Measurements from ENCODE around the gene GUCA1A. TPM values are rescaled to one million over a fixed set of nuclear protein-coding genes. Genes with fewer than 3 reads are reported as not detected.

GUCA1A gene
- total RNA-seq, 2 experiments from 2014 or later: not detected

DNA sequence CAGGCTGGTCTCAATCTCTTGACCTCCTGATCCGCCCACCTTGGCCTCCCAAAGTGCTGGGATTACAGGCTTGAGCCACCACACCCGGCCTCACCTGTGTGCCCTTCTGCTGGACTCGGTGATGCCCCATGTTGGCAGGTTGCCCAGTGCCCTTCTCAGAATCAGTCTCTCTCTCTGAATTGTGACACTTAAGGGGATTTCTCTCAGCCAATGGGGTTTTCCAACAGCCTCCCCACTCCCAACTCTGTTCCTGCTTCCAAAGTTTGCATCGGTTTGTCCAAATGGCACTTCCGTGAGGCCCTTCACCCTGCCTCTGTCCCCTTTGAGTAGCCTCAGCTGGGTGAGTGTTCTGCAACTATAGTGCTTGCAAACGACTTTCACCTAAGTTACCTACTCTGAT is 47.6 kb downstream of the GUCA1A start:
- H3K27ac ChIP-seq (ENCODE audit: low read depth, low read length, poor library complexity, severe bottlenecking): no peak overlapping the region
- H3K4me3 ChIP-seq (ENCODE audit: low read depth, low read length, poor library complexity, severe bottlenecking): no peak overlapping the region
- POLR2A ChIA-PET: no interaction called here
- no peaks in the 10 kb centered on the region for H3K9me3 ChIP-seq (ENCODE audit: low read length)
- H2AFZ ChIP-seq (ENCODE audit: low read length): no peak overlapping the region
- intact Hi-C loops (cut with micrococcal nuclease; ENCODE audit: unreplicated experiment): no loop called here
- CTCF ChIA-PET (ENCODE audit: unreplicated experiment): no interaction called here
- no peak overlapping the region for H3K4me2 ChIP-seq (ENCODE audit: low read length)
- peaks cover 20% of the 10 kb centered on the region for H3K4me1 ChIP-seq (ENCODE audit: insufficient read depth, low read length, poor library complexity, severe bottlenecking)
- H4K20me1 ChIP-seq (ENCODE audit: insufficient read depth, low read length): no peaks in the 10 kb centered on the region
- BruUV-seq (replicated peaks): no TSS peak
- no peaks in the 10 kb centered on the region for H3K36me3 ChIP-seq (ENCODE audit: insufficient read depth, low read length)
- TF ChIP-seq, protein P1, sequence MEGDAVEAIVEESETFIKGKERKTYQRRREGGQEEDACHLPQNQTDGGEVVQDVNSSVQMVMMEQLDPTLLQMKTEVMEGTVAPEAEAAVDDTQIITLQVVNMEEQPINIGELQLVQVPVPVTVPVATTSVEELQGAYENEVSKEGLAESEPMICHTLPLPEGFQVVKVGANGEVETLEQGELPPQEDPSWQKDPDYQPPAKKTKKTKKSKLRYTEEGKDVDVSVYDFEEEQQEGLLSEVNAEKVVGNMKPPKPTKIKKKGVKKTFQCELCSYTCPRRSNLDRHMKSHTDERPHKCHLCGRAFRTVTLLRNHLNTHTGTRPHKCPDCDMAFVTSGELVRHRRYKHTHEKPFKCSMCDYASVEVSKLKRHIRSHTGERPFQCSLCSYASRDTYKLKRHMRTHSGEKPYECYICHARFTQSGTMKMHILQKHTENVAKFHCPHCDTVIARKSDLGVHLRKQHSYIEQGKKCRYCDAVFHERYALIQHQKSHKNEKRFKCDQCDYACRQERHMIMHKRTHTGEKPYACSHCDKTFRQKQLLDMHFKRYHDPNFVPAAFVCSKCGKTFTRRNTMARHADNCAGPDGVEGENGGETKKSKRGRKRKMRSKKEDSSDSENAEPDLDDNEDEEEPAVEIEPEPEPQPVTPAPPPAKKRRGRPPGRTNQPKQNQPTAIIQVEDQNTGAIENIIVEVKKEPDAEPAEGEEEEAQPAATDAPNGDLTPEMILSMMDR (conservative IDR thresholded peaks at IDR 0.05; ENCODE audit: low read length): no peak
- TF ChIP-seq EZH2phosphoT487 (IDR thresholded peaks at IDR 0.05; ENCODE audit: borderline replicate concordance, low read depth, low read length): no peak
- no peaks in the 10 kb centered on the region for H3K9me2 ChIP-seq (ENCODE audit: insufficient read depth, low read length)
- no peak for DNase-seq (ENCODE audit: low spot score)
- H3K79me2 ChIP-seq (ENCODE audit: insufficient read depth, low read depth, low read length): peaks cover 15% of the 10 kb centered on the region

DNA sequence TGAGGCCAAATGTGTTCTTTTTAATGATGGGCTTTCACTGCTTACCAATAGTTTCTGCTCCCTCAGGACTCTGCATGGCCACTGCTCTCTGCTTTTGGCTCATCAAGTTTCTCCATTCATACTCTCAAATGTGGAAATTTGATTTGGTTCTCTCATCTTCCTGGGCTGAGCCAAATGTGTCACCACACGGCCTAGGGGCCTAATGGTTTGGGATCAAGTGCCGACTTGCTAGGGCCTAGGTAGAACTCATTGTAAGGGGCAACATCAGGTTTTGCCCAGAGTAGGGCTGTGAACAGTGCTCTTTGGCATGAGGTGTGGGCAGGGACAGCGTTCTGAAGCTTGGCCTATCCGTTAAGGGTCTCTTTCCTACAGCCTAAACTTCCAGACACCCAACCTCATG is 48.4 kb downstream of the GUCA1A start:
- peaks cover 15% of the 10 kb centered on the region for H3K4me1 ChIP-seq (ENCODE audit: insufficient read depth, low read length, poor library complexity, severe bottlenecking)
- no peaks in the 10 kb centered on the region for H3K9me2 ChIP-seq (ENCODE audit: insufficient read depth, low read length)
- H3K36me3 ChIP-seq (ENCODE audit: insufficient read depth, low read length): no peaks in the 10 kb centered on the region
- no peak overlapping the region for H3K4me3 ChIP-seq (ENCODE audit: low read depth, low read length, poor library complexity, severe bottlenecking)
- H3K4me2 ChIP-seq (ENCODE audit: low read length): no peak overlapping the region
- peaks cover 11% of the 10 kb centered on the region for H3K79me2 ChIP-seq (ENCODE audit: insufficient read depth, low read depth, low read length)
- CTCF ChIA-PET (ENCODE audit: unreplicated experiment): no interaction called here
- no peak for DNase-seq (ENCODE audit: low spot score)
- BruUV-seq (replicated peaks): no TSS peak
- no peaks in the 10 kb centered on the region for H3K9me3 ChIP-seq (ENCODE audit: low read length)
- H4K20me1 ChIP-seq (ENCODE audit: insufficient read depth, low read length): no peaks in the 10 kb centered on the region
- H2AFZ ChIP-seq (ENCODE audit: low read length): no peak overlapping the region
- intact Hi-C loops (cut with micrococcal nuclease; ENCODE audit: unreplicated experiment): no loop called here
- H3K27ac ChIP-seq (ENCODE audit: low read depth, low read length, poor library complexity, severe bottlenecking): no peak overlapping the region
- POLR2A ChIA-PET: interaction anchor here (0.6 kb wide), 1 partner anchor 49 kb away, joined by 3 read pairs; no protein-coding TSS in a partner anchor
- TF ChIP-seq EZH2phosphoT487 (IDR thresholded peaks at IDR 0.05; ENCODE audit: borderline replicate concordance, low read depth, low read length): no peak
- TF ChIP-seq, protein P1 (conservative IDR thresholded peaks at IDR 0.05; ENCODE audit: low read length): no peak

DNA sequence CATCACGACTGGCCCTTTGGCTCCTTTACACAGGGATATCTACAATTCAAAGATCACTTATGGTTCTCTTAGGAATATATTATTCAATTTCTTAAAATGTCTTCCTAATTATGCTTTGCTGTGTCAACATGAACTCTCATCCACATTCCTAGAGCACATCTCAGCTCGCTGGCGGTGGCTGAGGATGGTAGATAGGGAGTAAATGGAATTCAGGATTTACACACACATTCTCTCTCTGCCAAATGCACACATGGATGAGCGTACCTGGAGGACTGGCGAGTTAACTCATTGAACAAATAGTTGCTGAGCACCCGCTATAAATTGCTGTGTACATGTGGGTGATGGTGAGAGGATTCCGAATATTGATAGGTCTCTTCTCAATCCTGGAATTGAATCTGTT is 49.3 kb downstream of the GUCA1A start:
- Histone ChIP-seq H3K79me2 (ENCODE audit: insufficient read depth, low read depth, low read length) (peaks cover 2% of the 10 kb centered on the region), H3K27ac (ENCODE audit: low read depth, low read length, poor library complexity, severe bottlenecking) (no peak overlapping the region), H3K36me3 (ENCODE audit: insufficient read depth, low read length) (no peaks in the 10 kb centered on the region), H3K4me2 (ENCODE audit: low read length) (no peak overlapping the region), H2AFZ (ENCODE audit: low read length) (no peak overlapping the region), H3K9me2 (ENCODE audit: insufficient read depth, low read length) (no peaks in the 10 kb centered on the region), H3K9me3 (ENCODE audit: low read length) (no peaks in the 10 kb centered on the region), H3K4me1 (ENCODE audit: insufficient read depth, low read length, poor library complexity, severe bottlenecking) (peaks cover 11% of the 10 kb centered on the region), H3K4me3 (ENCODE audit: low read depth, low read length, poor library complexity, severe bottlenecking) (no peak overlapping the region), H4K20me1 (ENCODE audit: insufficient read depth, low read length) (no peaks in the 10 kb centered on the region)
- TF ChIP-seq, protein P1 (conservative IDR thresholded peaks at IDR 0.05; ENCODE audit: low read length): no peak
- TF ChIP-seq EZH2phosphoT487 (IDR thresholded peaks at IDR 0.05; ENCODE audit: borderline replicate concordance, low read depth, low read length): no peak
- no TSS peak for BruUV-seq (replicated peaks)
- DNase-seq (ENCODE audit: low spot score): no peak
- ChIA-PET CTCF (ENCODE audit: unreplicated experiment) (no interaction called here), POLR2A (interaction anchor here (0.7 kb wide), 2 partner anchors 316 to 348 kb away, joined by 3 read pairs; no protein-coding TSS in a partner anchor)
- intact Hi-C loops (cut with micrococcal nuclease; ENCODE audit: unreplicated experiment): no loop called here
